ENCODE measurements around the gene BACH2. TPM values are rescaled to one million over a fixed set of nuclear protein-coding genes. Genes with fewer than 3 reads are reported as not detected.

The BACH2 gene
- total RNA-seq, 6 donors from 2014 or later, result 3.1 to 6.8 (median 5.3) TPM

DNA sequence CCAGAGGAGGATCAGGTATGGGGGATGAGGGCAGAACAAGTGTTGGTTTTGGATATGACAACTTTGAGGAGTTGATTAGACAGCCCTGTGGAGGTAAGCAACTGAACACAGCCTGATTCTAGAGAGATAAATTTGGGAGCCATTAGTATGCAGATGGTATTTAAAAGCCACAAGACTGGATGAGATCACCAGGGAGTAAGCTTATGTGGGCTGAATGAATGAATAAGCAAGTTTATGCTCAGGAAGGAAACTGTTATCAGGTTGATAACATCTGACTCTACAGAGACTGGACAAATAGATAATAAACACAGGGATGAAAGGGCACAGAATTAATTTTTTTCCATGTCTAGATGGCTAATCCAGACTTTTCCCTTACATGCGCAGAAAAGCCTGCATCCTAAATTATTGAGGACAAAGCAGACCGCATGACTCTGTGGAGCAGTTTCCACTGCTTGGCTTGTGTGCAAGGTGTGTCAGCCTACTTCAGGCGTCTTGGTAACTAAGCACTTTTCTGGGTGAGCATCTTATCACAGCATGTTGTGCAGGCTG is 251.7 kb downstream of the BACH2 start:
- Histone ChIP-seq H3K36me3 (no peaks in the 10 kb centered on the region), H3K4me1 (no peaks in the 10 kb centered on the region), H3K9me3 (no peaks in the 10 kb centered on the region), H3K4me3 (no peak overlapping the region), H3K27ac (no peak overlapping the region), H3K27me3 (no peaks in the 10 kb centered on the region)
- WGBS, 2 donors, result 40 to 46% methylated on average over 2 to 3 of the region's 3 CpGs
- ATAC-seq (ENCODE audit: low FRiP score in 2 of 2) (peak in 1 of 2 donors; percentile 23), DNase-seq (no peak)
- TF ChIP-seq POLR2A (IDR thresholded peaks at IDR 0.05) (no peak), EP300 (IDR thresholded peaks at IDR 0.05) (peak in 1 of 4 donors; percentile 8), POLR2AphosphoS5 (IDR thresholded peaks at IDR 0.05) (no peak)
- TF ChIP-seq, protein P1, sequence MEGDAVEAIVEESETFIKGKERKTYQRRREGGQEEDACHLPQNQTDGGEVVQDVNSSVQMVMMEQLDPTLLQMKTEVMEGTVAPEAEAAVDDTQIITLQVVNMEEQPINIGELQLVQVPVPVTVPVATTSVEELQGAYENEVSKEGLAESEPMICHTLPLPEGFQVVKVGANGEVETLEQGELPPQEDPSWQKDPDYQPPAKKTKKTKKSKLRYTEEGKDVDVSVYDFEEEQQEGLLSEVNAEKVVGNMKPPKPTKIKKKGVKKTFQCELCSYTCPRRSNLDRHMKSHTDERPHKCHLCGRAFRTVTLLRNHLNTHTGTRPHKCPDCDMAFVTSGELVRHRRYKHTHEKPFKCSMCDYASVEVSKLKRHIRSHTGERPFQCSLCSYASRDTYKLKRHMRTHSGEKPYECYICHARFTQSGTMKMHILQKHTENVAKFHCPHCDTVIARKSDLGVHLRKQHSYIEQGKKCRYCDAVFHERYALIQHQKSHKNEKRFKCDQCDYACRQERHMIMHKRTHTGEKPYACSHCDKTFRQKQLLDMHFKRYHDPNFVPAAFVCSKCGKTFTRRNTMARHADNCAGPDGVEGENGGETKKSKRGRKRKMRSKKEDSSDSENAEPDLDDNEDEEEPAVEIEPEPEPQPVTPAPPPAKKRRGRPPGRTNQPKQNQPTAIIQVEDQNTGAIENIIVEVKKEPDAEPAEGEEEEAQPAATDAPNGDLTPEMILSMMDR (IDR thresholded peaks at IDR 0.05), result no peak

DNA sequence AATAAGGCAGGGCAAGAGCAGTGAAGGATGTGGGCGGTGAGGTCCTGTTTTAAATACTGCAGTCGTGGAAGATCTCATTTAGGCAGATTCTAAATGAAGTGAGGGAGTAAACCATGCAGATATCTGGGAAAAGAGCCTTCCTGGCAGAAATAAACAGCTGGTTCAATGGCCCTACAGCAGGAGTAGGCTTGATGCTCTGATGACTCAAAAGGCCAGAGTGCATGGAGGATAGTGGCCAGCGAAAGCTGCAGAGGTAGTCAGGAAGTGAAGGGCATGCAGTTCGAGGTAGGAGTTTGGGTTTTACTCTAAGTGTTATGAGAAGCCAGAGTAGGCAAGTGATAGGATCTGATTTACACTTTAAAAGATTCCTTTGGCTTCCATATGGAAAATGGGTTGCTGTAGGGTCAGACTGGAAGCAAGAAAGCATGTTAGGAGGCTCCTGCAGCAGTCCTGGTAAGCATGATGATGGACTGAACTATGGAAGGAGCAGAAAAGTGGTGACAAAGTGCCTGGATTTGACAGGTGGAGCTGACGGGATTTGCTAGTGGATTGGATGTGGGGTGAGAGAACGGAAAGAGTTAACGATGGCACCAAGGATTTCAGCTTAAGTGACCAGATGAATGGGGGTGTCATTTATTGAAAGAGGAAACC is 252.3 kb downstream of the BACH2 start:
- ATAC-seq (ENCODE audit: low FRiP score in 2 of 2), result no peak
- H3K4me1 ChIP-seq, result no peaks in the 10 kb centered on the region

DNA sequence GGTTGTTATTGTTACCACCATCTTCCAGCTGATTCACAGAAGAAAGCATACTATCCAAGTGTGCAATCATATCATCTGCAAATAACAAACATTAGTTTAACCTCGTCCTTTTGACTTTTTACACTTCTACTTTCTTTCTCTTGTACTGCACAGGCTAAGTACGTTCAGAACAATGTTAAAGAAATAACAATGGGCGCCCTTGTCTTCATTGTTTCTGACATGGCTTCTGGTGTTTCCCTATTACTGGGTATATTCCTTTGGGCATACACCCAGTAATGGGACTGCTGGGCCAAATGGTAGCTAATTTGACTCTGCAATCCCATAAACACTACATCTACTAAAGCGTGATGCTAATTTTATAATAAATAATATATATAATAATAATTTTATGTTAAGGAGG is 255.7 kb downstream of the BACH2 start:
- H3K4me3 ChIP-seq, result no peak overlapping the region
- H3K27me3 ChIP-seq, result no peaks in the 10 kb centered on the region
- H3K4me1 ChIP-seq, result no peaks in the 10 kb centered on the region
- DNase-seq (no peak), ATAC-seq (ENCODE audit: low FRiP score in 2 of 2) (no peak)
- H3K36me3 ChIP-seq, result no peaks in the 10 kb centered on the region
- WGBS, 2 donors, result 79 to 87% methylated on average over 4 of the region's 4 CpGs
- TF ChIP-seq, protein P1 (IDR thresholded peaks at IDR 0.05), result no peak
- TF ChIP-seq POLR2A (IDR thresholded peaks at IDR 0.05) (no peak), EP300 (IDR thresholded peaks at IDR 0.05) (no peak), POLR2AphosphoS5 (IDR thresholded peaks at IDR 0.05) (no peak)
- H3K27ac ChIP-seq, result no peak overlapping the region
- H3K9me3 ChIP-seq, result no peaks in the 10 kb centered on the region

More for the DNA sequence above, 252.3 kb downstream of the BACH2 start:
- WGBS, 2 donors, result 72 to 81% methylated on average over 7 of the region's 7 CpGs
- H3K27me3 ChIP-seq, result no peaks in the 10 kb centered on the region
- no peak for DNase-seq
- H3K27ac ChIP-seq, result no peak overlapping the region
- no peaks in the 10 kb centered on the region for H3K36me3 ChIP-seq
- H3K4me3 ChIP-seq, result no peak overlapping the region
- TF ChIP-seq, protein P1 (IDR thresholded peaks at IDR 0.05), result no peak
- TF ChIP-seq POLR2A (IDR thresholded peaks at IDR 0.05), result no peak
- no peak for TF ChIP-seq POLR2AphosphoS5 (IDR thresholded peaks at IDR 0.05)
- no peaks in the 10 kb centered on the region for H3K9me3 ChIP-seq

DNA sequence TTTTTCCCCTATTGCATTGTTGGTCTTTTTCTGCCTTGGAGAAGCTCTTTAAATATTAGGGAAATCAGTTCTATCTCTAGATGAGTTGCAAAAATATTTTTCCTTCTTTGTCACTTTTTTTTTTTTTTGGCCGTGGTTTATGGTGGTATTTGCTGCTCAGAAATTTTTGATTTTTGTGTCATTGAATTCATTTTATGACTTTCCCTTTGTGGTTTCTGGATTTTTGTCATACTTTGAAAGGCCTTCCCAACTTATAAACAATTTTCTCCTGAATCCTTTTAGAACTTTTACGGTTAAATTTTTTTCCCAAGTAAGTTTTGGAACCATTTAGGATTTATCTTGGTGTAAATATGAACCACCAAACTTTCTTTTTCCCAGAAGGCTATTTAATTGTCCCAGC is 256.7 kb downstream of the BACH2 start:
- no peak overlapping the region for H3K27ac ChIP-seq
- TF ChIP-seq EP300 (IDR thresholded peaks at IDR 0.05) (no peak), POLR2AphosphoS5 (IDR thresholded peaks at IDR 0.05) (no peak), POLR2A (IDR thresholded peaks at IDR 0.05) (no peak)
- TF ChIP-seq, protein P1 (IDR thresholded peaks at IDR 0.05), result no peak
- WGBS, 2 donors, result 82 to 83% methylated on average over 2 of the region's 2 CpGs
- no peak for ATAC-seq (ENCODE audit: low FRiP score in 2 of 2)
- no peaks in the 10 kb centered on the region for H3K27me3 ChIP-seq
- no peaks in the 10 kb centered on the region for H3K9me3 ChIP-seq
- no peaks in the 10 kb centered on the region for H3K36me3 ChIP-seq
- no peak for DNase-seq
- H3K4me1 ChIP-seq, result no peaks in the 10 kb centered on the region
- no peak overlapping the region for H3K4me3 ChIP-seq

All from upper lobe of left lung (tissue), 6 donors.